Mesendoderm (in vitro differentiated cells): Measurements from ENCODE around the gene SLC2A10.
A peak's percentile ranks its signal among the peaks of the same experiment; 100 is the strongest.

Experiments
- DNase-seq: peaks from one replicate; pipeline ENCODE4 v3.0.0; 2013
- H2AK5ac ChIP-seq: 2 replicates; pipeline ENCODE4 v1.6.1; 2013; ENCODE audit warnings: low read length, inconsistent platforms
- H2BK120ac ChIP-seq: 2 replicates; pipeline ENCODE4 v1.6.1; 2013; ENCODE audit warnings: low read depth, mild to moderate bottlenecking, low read length, moderate library complexity, mixed read lengths
- H2BK15ac ChIP-seq: replicated peaks from 2 replicates; pipeline ENCODE4 v1.6.1; 2013; ENCODE audit warnings: low read depth, mild to moderate bottlenecking, moderate library complexity
- H2BK5ac ChIP-seq: 2 replicates; pipeline ENCODE4 v1.6.1; 2013; ENCODE audit warnings: low read length, inconsistent platforms
- H3K18ac ChIP-seq: 2 replicates; pipeline ENCODE4 v1.6.1; 2013; ENCODE audit warnings: mild to moderate bottlenecking, low read length, mixed read lengths
- H3K23ac ChIP-seq: one replicate; pipeline ENCODE4 v1.6.1; 2013; ENCODE audit warnings: low read length
- H3K27ac ChIP-seq: 2 replicates; pipeline ENCODE4 v1.5.1; 2013; ENCODE audit warnings: low read depth, mild to moderate bottlenecking, inconsistent platforms, low read length, moderate library complexity
- H3K27me3 ChIP-seq: 2 replicates; pipeline ENCODE4 v1.6.1; 2013; ENCODE audit warnings: low read length, control low read depth, mild to moderate bottlenecking, inconsistent platforms; ENCODE audit not compliant: insufficient read depth, poor library complexity
- H3K36me3 ChIP-seq: 2 replicates; pipeline ENCODE4 v1.6.1; 2013; ENCODE audit warnings: low read length, inconsistent platforms; ENCODE audit not compliant: control insufficient read depth, insufficient read depth
- H3K4ac ChIP-seq: one replicate; pipeline ENCODE4 v1.6.1; 2013; ENCODE audit warnings: low read depth, mild to moderate bottlenecking, low read length, moderate library complexity
- H3K4me1 ChIP-seq: 2 replicates; pipeline ENCODE4 v1.6.1; 2013; ENCODE audit warnings: low read depth, low read length, inconsistent platforms; ENCODE audit not compliant: control insufficient read depth
- H3K4me2 ChIP-seq: 2 replicates; pipeline ENCODE4 v1.6.1; 2013; ENCODE audit warnings: low read length
- H3K4me3 ChIP-seq: 2 replicates; pipeline ENCODE4 v1.5.1; 2013; ENCODE audit warnings: mild to moderate bottlenecking, low read length
- H3K56ac ChIP-seq: one replicate; pipeline ENCODE4 v1.6.1; 2013; ENCODE audit warnings: low read length
- H3K79me1 ChIP-seq: 2 replicates; pipeline ENCODE4 v1.6.1; 2013; ENCODE audit warnings: low read length, inconsistent platforms
- H3K79me2 ChIP-seq: 2 replicates; pipeline ENCODE4 v1.6.1; 2013; ENCODE audit warnings: mild to moderate bottlenecking, low read length; ENCODE audit not compliant: control insufficient read depth, insufficient read depth
- H3K9ac ChIP-seq: 2 replicates; pipeline ENCODE4 v1.6.1; 2013; ENCODE audit warnings: low read length, inconsistent platforms
- H4K5ac ChIP-seq: one replicate; pipeline ENCODE4 v1.6.1; 2013; ENCODE audit warnings: low read length
- H4K8ac ChIP-seq: one replicate; pipeline ENCODE4 v1.6.1; 2013; ENCODE audit warnings: low read depth, mild to moderate bottlenecking, control low read depth, low read length, moderate library complexity
- WGBS: extraction: QIAGEN DNeasy Blood & Tissue Kit; methylation state at CpG from one replicate; pipeline ENCODE4 v1.1.7; 2013; ENCODE audit warnings: low lambda C conversion rate, missing lambda C conversion rate; ENCODE audit not compliant: insufficient coverage; ENCODE audit errors: extremely low coverage; 5-methylcytosine and 5-hydroxymethylcytosine counted together

SLC2A10 gene

GRCh38 chr20:46770330-46771194 lies 61.1 kb downstream of the SLC2A10 start:
- Histone ChIP-seq H2AK5ac (no peak overlapping the region), H3K79me2 (no peaks in the 10 kb centered on the region), H4K5ac (no peak overlapping the region), H3K27ac (no peak overlapping the region), H3K4ac (no peak overlapping the region), H3K4me2 (no peak overlapping the region), H3K27me3 (no peaks in the 10 kb centered on the region), H3K4me1 (no peaks in the 10 kb centered on the region), H4K8ac (no peak overlapping the region), H2BK120ac (no peak overlapping the region), H3K36me3 (no peaks in the 10 kb centered on the region), H3K9ac (no peak overlapping the region), H2BK15ac (no peak overlapping the region), H3K79me1 (no peaks in the 10 kb centered on the region), H3K23ac (no peak overlapping the region), H3K4me3 (no peak overlapping the region), H3K56ac (no peak overlapping the region), H3K18ac (no peak overlapping the region), H2BK5ac (no peak overlapping the region)
- no peak for DNase-seq
- WGBS = no CpG with 5 or more reads among the region's 10 CpGs

DNA sequence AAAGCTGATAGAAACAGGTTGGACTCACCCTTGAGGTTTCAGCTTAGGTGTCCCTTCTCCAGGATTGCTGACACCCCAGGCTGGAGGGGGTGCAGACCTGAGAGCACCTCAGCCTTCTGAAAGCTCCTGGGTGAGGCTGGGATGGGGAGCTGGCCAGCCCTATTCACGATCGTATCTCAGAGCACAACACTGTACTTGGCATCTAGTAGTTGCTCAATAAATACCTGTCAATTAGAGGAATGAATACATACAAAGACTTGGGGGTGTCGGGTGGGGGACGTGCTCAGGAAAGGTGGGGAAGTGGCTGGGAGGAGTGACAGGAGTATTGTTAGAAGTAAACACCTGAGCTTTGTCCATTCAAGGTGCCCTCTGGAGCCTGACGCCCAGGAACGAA lies 61.7 kb downstream of the SLC2A10 start:
- H4K5ac ChIP-seq = no peak overlapping the region

GRCh38 chr20:46772901-46773300 lies 63.5 kb downstream of the SLC2A10 start:
- Histone ChIP-seq H3K79me1 (no peaks in the 10 kb centered on the region), H2BK120ac (no peak overlapping the region), H4K8ac (no peak overlapping the region), H4K5ac (no peak overlapping the region), H3K4me3 (no peak overlapping the region), H2AK5ac (no peak overlapping the region), H3K56ac (no peak overlapping the region), H3K4me1 (peaks cover 3% of the 10 kb centered on the region), H3K4me2 (no peak overlapping the region), H3K27me3 (no peaks in the 10 kb centered on the region), H3K36me3 (no peaks in the 10 kb centered on the region), H2BK15ac (no peak overlapping the region), H3K79me2 (no peaks in the 10 kb centered on the region), H3K23ac (no peak overlapping the region), H3K4ac (no peak overlapping the region), H2BK5ac (no peak overlapping the region), H3K9ac (no peak overlapping the region), H3K18ac (no peak overlapping the region), H3K27ac (no peak overlapping the region)
- WGBS = no CpG with 5 or more reads among the region's 10 CpGs
- peak; percentile 26 for DNase-seq

More for the DNA sequence above, 61.7 kb downstream of the SLC2A10 start:
- H3K79me1 ChIP-seq = no peaks in the 10 kb centered on the region
- no peak overlapping the region for H3K9ac ChIP-seq
- H2BK15ac ChIP-seq = no peak overlapping the region
- H3K27ac ChIP-seq = no peak overlapping the region
- no peak for DNase-seq
- WGBS = no CpG with 5 or more reads among the region's 6 CpGs
- H2BK5ac ChIP-seq = no peak overlapping the region
- H3K18ac ChIP-seq = no peak overlapping the region
- no peak overlapping the region for H2AK5ac ChIP-seq
- no peak overlapping the region for H4K8ac ChIP-seq
- no peak overlapping the region for H3K4me3 ChIP-seq
- H3K23ac ChIP-seq = no peak overlapping the region
- H3K4ac ChIP-seq = no peak overlapping the region
- no peaks in the 10 kb centered on the region for H3K79me2 ChIP-seq
- H3K36me3 ChIP-seq = no peaks in the 10 kb centered on the region
- H2BK120ac ChIP-seq = no peak overlapping the region
- no peaks in the 10 kb centered on the region for H3K27me3 ChIP-seq
- no peak overlapping the region for H3K56ac ChIP-seq
- no peak overlapping the region for H3K4me2 ChIP-seq
- no peaks in the 10 kb centered on the region for H3K4me1 ChIP-seq

DNA sequence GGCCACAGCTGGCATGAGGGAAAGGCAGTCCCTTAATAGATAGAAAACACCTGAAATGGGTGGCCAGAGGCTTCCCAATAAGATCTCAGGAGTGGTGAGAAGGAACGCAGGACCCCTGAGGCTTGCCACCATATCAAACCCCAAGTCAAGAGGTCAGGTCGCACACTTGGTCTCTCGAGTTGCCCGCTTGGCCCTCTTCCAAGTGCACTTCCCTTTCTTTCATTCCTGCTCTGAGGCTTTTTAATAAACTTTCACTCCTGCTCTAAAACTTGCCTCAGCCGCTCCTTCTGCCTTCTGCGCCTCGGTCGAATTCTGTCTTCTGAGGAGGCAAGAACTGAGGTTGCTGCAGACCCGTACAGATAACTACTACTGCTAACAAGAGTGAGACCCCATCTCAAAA lies 64.2 kb downstream of the SLC2A10 start:
- Histone ChIP-seq H3K23ac (no peak overlapping the region), H2BK15ac (no peak overlapping the region), H3K56ac (no peak overlapping the region), H3K36me3 (no peaks in the 10 kb centered on the region), H3K4ac (no peak overlapping the region), H3K79me2 (no peaks in the 10 kb centered on the region), H3K4me1 (peaks cover 3% of the 10 kb centered on the region), H4K5ac (no peak overlapping the region), H3K79me1 (no peaks in the 10 kb centered on the region), H3K9ac (no peak overlapping the region), H2AK5ac (no peak overlapping the region), H2BK5ac (no peak overlapping the region), H3K27me3 (no peaks in the 10 kb centered on the region), H4K8ac (no peak overlapping the region), H3K27ac (no peak overlapping the region), H3K18ac (no peak overlapping the region), H3K4me2 (no peak overlapping the region), H2BK120ac (no peak overlapping the region), H3K4me3 (no peak overlapping the region)
- no peak for DNase-seq
- WGBS = no CpG with 5 or more reads among the region's 9 CpGs

- Histone ChIP-seq H3K23ac (no peak overlapping the region), H3K4me1 (peaks cover 3% of the 10 kb centered on the region), H3K56ac (no peak overlapping the region), H3K27me3 (no peaks in the 10 kb centered on the region), H3K4ac (no peak overlapping the region), H2BK5ac (no peak overlapping the region), H3K79me1 (no peaks in the 10 kb centered on the region), H3K4me2 (no peak overlapping the region), H4K8ac (no peak overlapping the region), H3K36me3 (no peaks in the 10 kb centered on the region), H3K27ac (no peak overlapping the region), H2BK15ac (no peak overlapping the region), H3K4me3 (no peak overlapping the region), H3K9ac (no peak overlapping the region), H2AK5ac (no peak overlapping the region), H4K5ac (no peak overlapping the region), H2BK120ac (no peak overlapping the region), H3K18ac (no peak overlapping the region), H3K79me2 (no peaks in the 10 kb centered on the region)
- no CpG with 5 or more reads among the region's 2 CpGs for WGBS
- DNase-seq = no peak
Observed at GRCh38 chr20:46774236-46774635, 64.8 kb downstream of the SLC2A10 start.
